Measurements from ENCODE around the gene FBN2.

DNA sequence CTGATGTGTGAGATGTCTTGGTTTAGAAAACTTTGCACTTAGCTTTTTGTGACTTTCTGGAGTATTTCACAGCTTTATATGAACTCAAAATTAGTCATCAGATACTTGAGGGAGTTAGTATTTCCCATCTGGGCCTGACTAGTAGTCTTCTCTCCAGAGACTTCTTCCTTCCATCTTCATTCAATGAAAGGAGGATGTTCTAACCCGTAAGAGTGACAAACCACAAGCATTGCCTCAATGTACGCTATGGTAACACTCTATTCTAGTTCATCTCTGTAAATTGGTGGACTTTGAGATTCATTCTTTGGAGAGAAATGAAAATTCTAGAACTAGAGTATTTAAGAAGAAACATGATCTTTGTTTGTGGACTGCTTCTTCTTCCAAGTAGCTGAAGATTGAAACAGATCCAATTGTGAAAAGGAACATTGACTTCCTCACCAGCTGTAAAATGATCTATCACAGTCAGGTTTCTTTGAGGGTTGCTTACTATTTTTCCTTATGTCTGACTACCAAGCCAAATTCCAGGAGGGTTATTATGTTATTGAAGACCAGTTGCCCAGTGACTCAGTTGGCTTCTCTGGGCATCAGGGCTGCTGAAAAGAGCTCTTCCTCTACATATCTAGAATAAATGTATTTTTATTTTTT is 296.9 kb downstream of the FBN2 start:
- no peak for TF ChIP-seq POLR2A (IDR thresholded peaks at IDR 0.05)
- TF ChIP-seq, protein P1, sequence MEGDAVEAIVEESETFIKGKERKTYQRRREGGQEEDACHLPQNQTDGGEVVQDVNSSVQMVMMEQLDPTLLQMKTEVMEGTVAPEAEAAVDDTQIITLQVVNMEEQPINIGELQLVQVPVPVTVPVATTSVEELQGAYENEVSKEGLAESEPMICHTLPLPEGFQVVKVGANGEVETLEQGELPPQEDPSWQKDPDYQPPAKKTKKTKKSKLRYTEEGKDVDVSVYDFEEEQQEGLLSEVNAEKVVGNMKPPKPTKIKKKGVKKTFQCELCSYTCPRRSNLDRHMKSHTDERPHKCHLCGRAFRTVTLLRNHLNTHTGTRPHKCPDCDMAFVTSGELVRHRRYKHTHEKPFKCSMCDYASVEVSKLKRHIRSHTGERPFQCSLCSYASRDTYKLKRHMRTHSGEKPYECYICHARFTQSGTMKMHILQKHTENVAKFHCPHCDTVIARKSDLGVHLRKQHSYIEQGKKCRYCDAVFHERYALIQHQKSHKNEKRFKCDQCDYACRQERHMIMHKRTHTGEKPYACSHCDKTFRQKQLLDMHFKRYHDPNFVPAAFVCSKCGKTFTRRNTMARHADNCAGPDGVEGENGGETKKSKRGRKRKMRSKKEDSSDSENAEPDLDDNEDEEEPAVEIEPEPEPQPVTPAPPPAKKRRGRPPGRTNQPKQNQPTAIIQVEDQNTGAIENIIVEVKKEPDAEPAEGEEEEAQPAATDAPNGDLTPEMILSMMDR (IDR thresholded peaks at IDR 0.05) = no peak
- no peak for TF ChIP-seq EP300 (IDR thresholded peaks at IDR 0.05)
